Raji (cell line): ENCODE data around the gene EED.

Experiments
- POLR2A ChIP-seq: IDR thresholded peaks from 2 replicates; pipeline ENCODE4 v1.6.1; 2011; ENCODE audit warnings: low read depth, low read length, control low read depth; ENCODE audit not compliant: insufficient read depth

EED gene

DNA sequence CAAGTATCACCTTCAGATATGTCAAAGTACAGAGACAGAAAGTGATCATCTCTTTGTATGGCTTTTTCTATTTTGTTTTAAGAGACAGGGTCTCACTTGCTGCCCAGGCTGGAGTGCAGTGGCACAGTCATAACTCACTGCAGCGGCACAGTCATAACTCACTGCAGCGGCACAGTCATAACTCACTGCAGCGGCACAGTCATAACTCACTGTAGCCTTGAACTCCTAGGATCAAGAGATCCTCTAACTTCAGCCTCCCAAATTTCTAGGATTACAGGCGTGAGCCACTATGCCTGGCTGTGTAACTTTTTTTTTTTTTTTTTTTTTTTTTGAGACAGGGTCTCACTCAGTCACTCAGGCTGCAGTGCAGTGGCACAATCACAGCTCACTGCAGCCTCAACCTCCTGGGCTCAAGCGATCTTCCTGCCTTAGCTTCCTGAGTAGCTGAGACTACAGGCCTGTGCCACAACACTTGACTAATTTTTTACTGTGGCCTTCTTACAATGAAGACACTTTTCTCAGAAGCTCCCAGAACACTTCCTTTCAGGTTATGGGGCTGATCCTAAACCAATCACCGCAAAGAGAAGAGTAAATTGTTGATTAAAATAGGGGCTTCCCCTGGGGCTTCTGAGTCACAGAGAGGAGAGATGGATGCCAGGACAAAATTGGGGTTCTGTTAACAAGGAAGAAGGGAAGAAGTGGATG is 48.5 kb downstream of the EED start:
- no peak for TF ChIP-seq POLR2A

DNA sequence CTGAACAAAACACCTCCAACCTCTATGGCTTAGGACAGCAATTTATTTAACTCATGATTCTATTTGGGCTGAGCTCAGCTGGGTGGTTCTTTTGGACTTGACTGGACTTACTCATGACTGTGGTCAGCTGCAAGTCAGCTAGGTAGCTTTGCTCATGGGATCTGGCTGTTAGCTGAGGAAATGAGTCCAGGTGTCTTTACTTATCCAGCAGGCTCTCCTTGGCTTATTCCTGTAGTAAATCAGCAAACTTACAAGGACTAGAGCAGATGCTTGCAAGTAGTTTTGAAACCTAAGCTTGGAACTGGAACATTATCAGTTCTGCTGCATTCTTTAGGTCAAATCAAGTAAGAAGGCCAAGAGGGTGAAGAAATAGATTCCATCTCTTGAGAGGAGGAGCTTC is 49.5 kb downstream of the EED start:
- TF ChIP-seq POLR2A: no peak

DNA sequence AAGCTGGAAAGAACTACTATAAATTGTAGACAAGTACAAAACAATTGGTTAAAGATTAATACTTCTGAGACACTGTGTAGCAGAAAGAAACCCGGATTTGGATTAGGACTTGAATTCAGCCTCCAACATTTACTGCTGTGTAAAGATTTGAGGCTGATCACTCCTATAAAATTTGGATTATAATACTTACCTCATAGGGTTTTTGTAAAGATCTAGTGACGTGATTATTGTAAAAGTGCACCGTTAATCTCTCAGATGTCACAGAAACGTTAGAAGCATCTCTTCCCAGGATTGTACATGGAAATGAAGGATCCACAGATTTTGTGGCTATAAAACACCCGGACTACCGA is 57.2 kb downstream of the EED start:
- TF ChIP-seq POLR2A: no peak

DNA sequence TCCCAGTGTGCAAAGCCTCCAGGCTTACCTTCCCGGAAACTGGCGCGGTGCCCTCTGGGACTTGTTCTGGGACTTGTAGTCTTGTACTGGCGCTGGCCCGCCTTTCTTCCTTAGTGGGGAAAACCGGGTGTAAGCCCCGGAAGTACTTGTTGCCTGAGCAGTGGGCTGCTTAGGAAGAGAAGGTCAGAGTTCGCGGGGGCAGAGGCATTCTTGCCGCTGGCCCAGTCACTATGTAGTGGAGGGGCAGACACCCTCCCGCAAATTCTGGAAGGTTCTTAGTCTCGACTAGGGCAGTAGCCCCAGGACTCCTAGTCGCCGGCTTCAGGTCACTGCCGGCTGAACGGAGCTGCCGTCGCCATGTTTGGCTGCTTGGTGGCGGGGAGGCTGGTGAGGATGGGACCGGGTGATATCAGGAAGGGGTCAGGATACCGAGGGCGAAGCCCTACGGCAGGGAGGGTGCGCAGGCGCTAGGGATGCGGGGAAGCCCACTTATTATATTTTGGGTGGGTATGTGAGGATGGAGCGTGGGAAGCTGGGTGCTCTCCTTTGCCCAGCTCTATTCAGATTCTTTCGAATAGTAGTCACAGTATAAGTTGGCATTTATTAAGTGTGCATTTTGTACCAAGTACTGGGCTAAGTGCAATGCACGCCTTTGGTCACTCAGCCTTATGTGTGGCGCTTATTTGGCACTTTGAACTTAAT is 57.7 kb downstream of the EED start, which contains the start of gene HIKESHI:
Gene HIKESHI, plus strand, starts transcription at position 149 of the 702 bp plus-strand sequence. Its CDS starts 209 bp downstream, at position 358.
- TF ChIP-seq POLR2A: peak; percentile 88

DNA sequence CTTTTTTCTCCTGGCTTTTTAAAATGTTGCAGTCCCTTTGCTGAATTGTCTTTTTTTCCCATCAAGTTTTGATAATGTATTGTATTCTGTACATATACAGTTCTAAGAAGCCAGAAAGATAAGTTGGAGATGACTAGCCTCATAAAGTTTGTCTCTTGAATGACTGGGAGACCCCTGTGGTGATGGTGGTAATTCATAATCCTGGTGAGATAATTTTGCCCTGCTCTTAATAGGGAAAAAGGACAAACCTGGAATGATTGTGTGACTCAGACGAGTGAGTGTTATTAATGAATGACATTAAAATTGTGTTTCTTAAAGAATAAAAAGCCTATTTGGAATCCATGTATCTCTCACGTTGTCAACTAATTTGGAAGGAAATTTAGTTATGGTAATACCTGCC is 58.7 kb downstream of the EED start:
- TF ChIP-seq POLR2A: no peak

DNA sequence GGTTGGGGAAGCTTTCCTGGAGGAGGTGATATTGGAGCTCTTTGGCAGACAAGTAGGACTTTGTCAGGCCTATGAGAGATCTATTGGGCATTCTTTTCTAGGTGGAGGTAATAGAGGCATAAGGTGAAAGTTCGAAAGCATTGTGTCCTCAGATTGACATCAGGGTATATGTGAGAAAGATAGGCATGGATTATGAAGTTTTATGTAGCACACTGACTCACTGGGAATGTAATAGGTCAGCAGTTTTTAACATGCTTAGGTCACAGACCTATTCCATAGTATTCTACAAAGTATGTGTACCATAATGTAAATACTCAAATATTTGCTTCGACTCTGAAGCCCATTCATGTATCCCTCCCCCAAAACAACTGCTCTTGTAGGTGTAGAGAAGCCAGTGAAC is 69.2 kb downstream of the EED start:
- no peak for TF ChIP-seq POLR2A

DNA sequence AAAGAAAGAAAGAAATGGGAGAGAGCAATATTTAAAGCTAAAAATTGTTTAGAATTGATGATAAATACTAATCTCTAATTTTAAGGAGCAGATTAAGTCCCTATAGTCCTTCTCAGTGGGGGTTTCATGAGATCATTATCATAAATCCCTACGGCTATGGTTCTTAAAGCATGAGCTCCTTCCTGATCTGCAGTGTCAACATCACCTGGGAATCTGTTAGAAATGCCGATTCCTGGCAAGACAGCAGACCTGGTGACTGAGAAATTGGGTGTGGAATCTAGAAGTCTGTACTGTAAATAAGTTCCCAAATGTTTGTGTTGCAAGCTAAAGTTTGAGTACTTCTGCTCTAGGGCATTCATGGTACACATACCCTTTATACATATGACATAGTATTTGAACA is 70.1 kb downstream of the EED start:
- TF ChIP-seq POLR2A: no peak
